DMS79 treated with DMSO at 0.1 percent for 48 hours (cell line): ENCODE results near the gene RYR2.
"Not testable (repeated sequence)": the region's sequence is repeated elsewhere in the genome, so short reads cannot be mapped to it uniquely, and the experiment has no call there.

Experiments used
- DNase-seq: peaks from one replicate; lab custom pipeline; 2025; lab: John Stamatoyannopoulos, UW

Gene RYR2

GRCh38 chr1:237570530-237570929 lies 528.5 kb downstream of the RYR2 start:
- DNase-seq, result no peak

- no peak for DNase-seq
Observed at GRCh38 chr1:237574536-237574935, 532.6 kb downstream of the RYR2 start.

DNA sequence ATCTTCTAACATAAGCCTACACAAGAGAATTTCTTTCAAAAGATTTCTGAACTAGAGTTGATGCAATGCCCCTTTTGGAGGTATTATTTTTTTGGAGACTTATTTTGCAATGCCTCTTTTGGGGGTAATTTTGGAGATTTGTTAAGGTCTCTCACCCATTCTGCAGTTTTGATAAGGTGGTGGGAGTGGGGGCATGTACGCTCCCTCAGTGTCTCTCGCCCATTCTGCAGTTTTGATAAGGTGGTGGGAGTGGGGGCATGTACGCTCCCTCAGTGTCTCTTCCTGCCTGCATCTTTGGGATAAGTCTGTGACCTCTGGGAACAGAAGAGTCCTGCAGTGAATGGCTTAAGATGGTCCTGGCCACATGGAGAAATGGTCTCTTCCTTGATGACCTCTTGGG lies 536.6 kb downstream of the RYR2 start:
- no peak for DNase-seq

DNA sequence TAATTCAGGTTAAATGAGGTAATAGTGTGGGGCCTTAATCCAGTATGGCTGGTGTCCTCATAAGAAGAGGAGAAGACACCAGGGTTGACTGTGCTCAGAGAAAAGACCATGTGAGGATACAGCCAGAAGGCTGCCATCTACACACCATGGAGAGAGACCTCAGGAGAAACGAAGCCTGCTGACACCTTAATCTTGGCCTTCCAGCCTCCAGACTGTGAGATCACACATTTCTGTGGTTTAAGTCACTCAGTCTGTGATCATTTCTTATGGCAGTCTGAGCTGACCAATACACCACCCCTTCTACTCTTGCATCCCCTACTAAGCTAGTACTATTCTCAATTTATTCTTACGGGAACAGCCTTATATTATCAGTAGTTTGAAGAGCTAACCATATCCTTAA lies 538.7 kb downstream of the RYR2 start:
- no peak for DNase-seq

DNA sequence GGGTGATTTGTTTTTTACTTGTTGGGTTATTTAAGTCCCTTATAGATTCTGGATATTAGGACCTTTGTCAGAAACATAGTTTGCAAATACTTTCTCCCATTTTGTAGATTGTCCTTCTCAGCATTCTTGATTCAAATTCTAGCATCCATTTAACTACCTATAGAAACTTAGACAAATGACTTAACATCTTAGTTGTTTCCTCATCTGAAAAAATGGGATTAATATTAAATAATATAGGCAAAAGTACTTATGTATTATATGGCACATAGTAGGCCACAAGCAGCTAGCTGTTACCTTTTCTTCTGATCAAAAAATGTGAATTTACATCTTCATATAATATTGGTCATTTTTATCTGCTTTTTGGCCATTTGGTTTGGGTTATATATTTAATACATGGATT lies 541.3 kb downstream of the RYR2 start:
- DNase-seq, result no peak

GRCh38 chr1:237583756-237584155 lies 541.8 kb downstream of the RYR2 start:
- no peak for DNase-seq

GRCh38 chr1:237590386-237590785 lies 548.4 kb downstream of the RYR2 start:
- no peak for DNase-seq

GRCh38 chr1:237591353-237591752 lies 549.4 kb downstream of the RYR2 start:
- no peak for DNase-seq

DNA sequence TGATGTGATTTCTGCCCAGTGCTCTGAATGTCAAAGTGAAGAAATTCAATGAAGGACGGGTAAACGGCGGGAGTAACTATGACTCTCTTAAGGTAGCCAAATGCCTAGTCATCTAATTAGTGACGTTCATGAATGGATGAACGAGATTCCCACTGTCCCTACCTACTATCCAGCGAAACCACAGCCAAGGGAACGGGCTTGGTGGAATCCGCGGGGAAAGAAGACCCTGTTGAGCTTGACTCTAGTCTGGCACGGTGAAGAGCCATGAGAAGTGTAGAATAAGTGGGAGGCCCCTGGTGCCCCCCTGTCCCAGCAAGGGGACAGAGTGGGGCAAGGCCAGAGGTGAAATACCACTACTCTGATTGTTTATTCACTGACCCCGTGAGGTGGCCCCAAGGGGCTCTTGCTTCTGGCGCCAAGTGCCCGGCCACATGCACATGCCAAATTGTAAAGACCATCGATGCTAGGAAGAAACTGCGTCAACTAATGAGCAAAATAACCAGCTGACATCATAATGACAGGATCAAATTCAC lies 561.1 kb downstream of the RYR2 start:
- not testable (repeated sequence) for DNase-seq

DNA sequence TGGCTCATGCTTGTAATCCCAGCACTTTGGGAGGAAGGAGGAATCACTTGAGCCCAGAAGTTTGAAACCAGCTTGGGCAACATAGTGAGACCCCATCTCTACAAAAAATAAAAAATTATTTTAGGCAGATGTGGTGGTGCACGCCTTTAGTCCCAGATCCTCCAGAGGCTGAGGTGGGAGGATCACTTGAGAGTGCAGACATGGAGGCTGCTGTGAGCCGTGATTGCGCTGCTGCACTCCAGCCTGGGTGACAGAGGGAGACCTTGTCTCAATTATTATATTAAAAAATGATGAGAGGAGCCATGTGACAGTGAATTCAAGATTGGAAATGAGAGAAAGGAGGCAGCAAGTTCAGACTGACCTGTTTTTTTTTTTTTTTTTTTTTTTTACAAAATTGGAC lies 566.4 kb downstream of the RYR2 start:
- no peak for DNase-seq

GRCh38 chr1:237610157-237610556 lies 568.2 kb downstream of the RYR2 start:
- no peak for DNase-seq

DNA sequence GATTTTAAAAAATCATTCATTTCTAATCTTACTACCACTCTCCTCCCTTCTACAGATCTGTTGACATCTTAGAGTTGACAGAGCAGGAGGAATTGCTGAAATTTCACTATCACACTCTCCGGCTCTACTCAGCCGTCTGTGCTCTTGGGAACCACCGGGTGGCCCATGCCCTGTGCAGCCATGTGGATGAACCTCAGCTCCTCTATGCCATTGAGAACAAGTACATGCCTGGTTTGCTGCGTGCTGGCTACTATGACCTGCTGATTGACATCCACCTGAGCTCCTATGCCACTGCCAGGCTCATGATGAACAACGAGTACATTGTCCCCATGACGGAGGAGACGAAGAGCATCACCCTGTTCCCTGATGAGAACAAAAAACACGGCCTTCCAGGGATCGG lies 572.0 kb downstream of the RYR2 start:
- no peak for DNase-seq

GRCh38 chr1:237619553-237619952 lies 577.6 kb downstream of the RYR2 start:
- no peak for DNase-seq

DNA sequence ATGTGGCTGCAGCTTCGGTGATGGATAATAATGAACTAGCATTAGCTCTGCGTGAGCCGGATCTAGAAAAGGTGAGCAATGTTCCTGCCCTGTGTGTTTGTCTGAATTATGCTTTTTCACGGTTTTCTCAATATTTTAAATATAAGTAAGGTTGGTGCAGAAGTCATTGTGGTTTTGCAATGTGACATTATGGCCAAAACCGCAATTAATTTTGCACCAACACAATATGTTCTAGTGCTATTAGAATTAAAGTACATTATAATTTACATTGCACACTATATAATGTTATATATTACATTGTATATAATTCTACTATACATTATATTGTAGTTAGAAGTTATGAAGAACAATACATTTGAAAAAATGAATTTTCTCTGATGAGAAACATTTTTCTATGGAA lies 592.9 kb downstream of the RYR2 start:
- no peak for DNase-seq

DNA sequence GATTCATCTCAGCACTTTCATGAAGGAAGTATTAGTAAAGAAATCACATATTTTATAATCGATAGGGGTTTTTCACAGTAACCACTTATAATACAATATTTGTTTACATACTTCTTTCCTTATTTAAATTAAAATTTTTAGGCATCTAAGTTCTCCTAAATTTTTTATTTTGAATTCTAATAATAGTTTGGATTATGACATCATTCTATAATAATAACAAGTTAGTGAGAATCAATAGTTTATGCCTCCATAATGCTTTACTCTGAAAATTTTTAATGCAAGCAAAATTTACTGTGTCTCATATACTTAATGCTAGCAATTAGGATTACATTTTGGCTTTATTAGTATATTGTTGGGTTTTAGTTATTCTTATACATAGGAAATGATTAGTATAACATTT lies 596.6 kb downstream of the RYR2 start:
- DNase-seq, result no peak

- DNase-seq, result no peak
Observed at GRCh38 chr1:237640011-237640671, 598.2 kb downstream of the RYR2 start.

- no peak for DNase-seq
Observed at GRCh38 chr1:237640966-237641365, 599.0 kb downstream of the RYR2 start.

GRCh38 chr1:237650809-237651208 lies 608.8 kb downstream of the RYR2 start:
- no peak for DNase-seq

GRCh38 chr1:237655778-237656177 lies 613.8 kb downstream of the RYR2 start:
- no peak for DNase-seq

DNA sequence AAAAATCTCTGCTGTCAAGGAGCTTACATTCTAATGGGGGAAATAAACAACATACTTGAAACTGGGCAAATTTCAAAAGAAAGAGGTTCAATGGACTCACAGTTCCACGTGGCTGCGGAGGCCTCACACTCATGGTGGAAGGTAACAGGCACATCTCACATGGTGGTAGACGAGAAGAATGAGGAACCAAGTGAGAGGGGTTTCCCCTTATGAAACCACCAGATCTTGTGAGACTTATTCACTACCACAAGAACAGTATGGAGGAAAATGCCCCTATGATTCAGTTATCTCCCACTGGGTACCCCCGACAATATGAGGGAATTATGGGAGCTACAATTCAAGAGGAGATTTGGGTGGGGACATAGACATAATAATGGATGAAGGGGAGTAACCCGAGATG lies 622.4 kb downstream of the RYR2 start:
- no peak for DNase-seq

DNA sequence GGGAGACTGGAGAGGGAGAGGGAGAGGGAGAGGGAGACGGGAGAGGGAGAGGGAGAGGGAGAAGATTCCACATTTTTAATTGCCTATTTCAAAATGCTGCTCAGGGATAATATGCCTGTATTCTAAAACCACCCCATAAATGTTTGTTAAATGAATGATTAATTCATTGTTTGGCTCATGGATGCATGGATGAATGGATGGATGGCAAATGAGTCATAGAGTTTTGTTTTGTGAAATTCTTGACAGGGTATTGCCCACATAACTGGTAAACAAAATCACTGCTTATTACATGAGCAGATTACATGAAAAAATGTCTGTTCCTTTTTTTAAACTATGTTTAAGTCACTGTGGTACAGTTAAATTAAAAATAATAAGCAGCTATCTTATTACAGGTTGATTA lies 628.3 kb downstream of the RYR2 start:
- DNase-seq, result no peak

- DNase-seq, result no peak
Observed at GRCh38 chr1:237671262-237671661, 629.3 kb downstream of the RYR2 start.

DNA sequence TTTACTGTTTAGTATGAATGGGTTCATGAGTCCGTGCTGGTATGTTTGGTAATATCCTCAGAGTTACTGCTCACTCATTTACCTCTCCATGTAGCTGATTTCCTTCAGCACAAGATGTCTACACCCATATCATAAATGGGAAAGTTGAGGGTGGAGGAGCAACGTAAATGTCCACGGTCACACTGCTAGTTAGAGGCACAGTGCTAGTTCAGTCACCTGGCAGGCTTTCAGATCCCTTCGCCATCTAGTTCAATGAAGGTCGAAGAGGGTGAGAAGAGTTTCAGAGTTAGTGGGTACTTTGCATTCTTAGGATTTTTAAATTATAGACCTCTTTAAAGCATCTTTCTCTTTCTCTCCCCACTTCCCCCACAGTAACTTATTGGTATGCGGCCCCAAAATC lies 630.0 kb downstream of the RYR2 start:
- no peak for DNase-seq

DNA sequence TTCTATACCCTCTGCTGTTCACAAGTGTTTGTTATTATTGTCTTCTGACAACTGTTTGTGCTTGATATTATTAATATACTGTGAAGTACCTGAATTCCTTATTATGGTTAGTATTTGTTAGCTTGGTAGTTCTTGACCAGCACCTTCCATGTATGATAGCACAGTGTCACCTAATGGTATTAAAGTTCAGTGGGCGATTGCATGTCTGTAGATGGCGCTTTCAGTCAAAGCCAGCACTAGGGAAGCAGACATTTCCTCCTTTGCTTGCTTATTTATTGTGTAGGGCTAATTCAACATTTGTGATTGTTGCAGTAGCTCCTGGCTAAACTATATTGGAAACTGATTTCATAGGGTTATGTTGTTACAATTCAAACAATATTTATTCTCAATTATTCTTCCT lies 630.8 kb downstream of the RYR2 start:
- DNase-seq, result no peak
